Measurements from ENCODE around the gene MPZL3.

- no peak for TF ChIP-seq CTCF (IDR thresholded peaks at IDR 0.05)
- no peak for TF ChIP-seq POLR2A (IDR thresholded peaks at IDR 0.05)
These were observed 71.9 kb downstream of the MPZL3 start for GRCh38 chr11:118180300-118180703.

All from adrenal gland (tissue), 5 donors.